Tibial nerve (tissue), 4 donors: ENCODE data around the gene CDHR3.

Source experiments
- CTCF ChIP-seq, 5 experiments: fragments of 200-600 bp in 3 of 5; fragments of 450-650 bp in 2 of 5; sonication (generic) in 3 of 5; IDR thresholded peaks; one replicate each; pipeline ENCODE4 v1.5.1; 2016 to 2019; ENCODE audit warnings: antibody characterized with exemption in 5 of 5, mild to moderate bottlenecking in 3 of 5, moderate library complexity in 2 of 5
- EP300 ChIP-seq, 2 donors: sonication (generic); formaldehyde crosslinking; IDR thresholded peaks; one replicate each; pipeline ENCODE4 v1.6.1; 2017; ENCODE audit warnings: antibody characterized with exemption in 2 of 2, mild to moderate bottlenecking in 1 of 2
- POLR2A ChIP-seq, 2 donors: fragments of 450-650 bp; IDR thresholded peaks; one replicate each; pipeline ENCODE4 v1.6.1; 2017; ENCODE audit warnings: antibody characterized with exemption in 2 of 2, mild to moderate bottlenecking in 2 of 2, moderate library complexity in 2 of 2

- TF ChIP-seq POLR2A (IDR thresholded peaks at IDR 0.05) (no peak), CTCF (IDR thresholded peaks at IDR 0.05) (no peak), EP300 (IDR thresholded peaks at IDR 0.05) (no peak)
Measured at GRCh38 chr7:105916603-105917002, 46.5 kb upstream of the CDHR3 start.
